IPS-18c (cell line): Measurements from ENCODE around the gene SGMS1.
"Not testable (repeated sequence)": the region's sequence is repeated elsewhere in the genome, so short reads cannot be mapped to it uniquely, and the experiment has no call there.

Experiments
- H3K4me3 ChIP-seq: 2 replicates; pipeline ENCODE4 v1.7.0; 2013; ENCODE audit warnings: low read depth, mild to moderate bottlenecking, low read length, moderate library complexity; ENCODE audit not compliant: insufficient read depth
- H3K9me3 ChIP-seq: one replicate; pipeline ENCODE4 v1.6.1; 2013; ENCODE audit warnings: mild to moderate bottlenecking, low read length, moderate library complexity; ENCODE audit not compliant: control insufficient read depth, insufficient read depth

Gene SGMS1

GRCh38 chr10:50381642-50382041 is 242.1 kb downstream of the SGMS1 start:
- H3K9me3 ChIP-seq = no peaks in the 10 kb centered on the region
- H3K4me3 ChIP-seq = no peak overlapping the region

- Histone ChIP-seq H3K9me3 (no peaks in the 10 kb centered on the region), H3K4me3 (no peak overlapping the region)
Observed at GRCh38 chr10:50379616-50380015, 244.1 kb downstream of the SGMS1 start.

- Histone ChIP-seq H3K9me3 (no peaks in the 10 kb centered on the region), H3K4me3 (no peak overlapping the region)
Observed at GRCh38 chr10:50375745-50376144, 248.0 kb downstream of the SGMS1 start.

- Histone ChIP-seq H3K4me3 (no peak overlapping the region), H3K9me3 (no peaks in the 10 kb centered on the region)
Observed at GRCh38 chr10:50375051-50375452, 248.7 kb downstream of the SGMS1 start.

- no peak overlapping the region for H3K4me3 ChIP-seq
- H3K9me3 ChIP-seq = no peaks in the 10 kb centered on the region
Observed at GRCh38 chr10:50373821-50374501, 249.8 kb downstream of the SGMS1 start.

GRCh38 chr10:50369931-50370330 is 253.8 kb downstream of the SGMS1 start:
- H3K4me3 ChIP-seq = no peak overlapping the region
- no peaks in the 10 kb centered on the region for H3K9me3 ChIP-seq

- no peak overlapping the region for H3K4me3 ChIP-seq
- no peaks in the 10 kb centered on the region for H3K9me3 ChIP-seq
Observed at GRCh38 chr10:50367732-50368131, 256.0 kb downstream of the SGMS1 start.

- not testable (repeated sequence) for H3K9me3 ChIP-seq, H3K4me3 ChIP-seq
Observed at GRCh38 chr10:50366421-50366820, 257.3 kb downstream of the SGMS1 start.

- not testable (repeated sequence) for H3K4me3 ChIP-seq, H3K9me3 ChIP-seq
Observed at GRCh38 chr10:50364730-50365129, 259.0 kb downstream of the SGMS1 start.

- no peak overlapping the region for H3K4me3 ChIP-seq
- H3K9me3 ChIP-seq = no peaks in the 10 kb centered on the region
Observed at GRCh38 chr10:50362547-50363125, 261.1 kb downstream of the SGMS1 start.

GRCh38 chr10:50361946-50362345 is 261.8 kb downstream of the SGMS1 start:
- no peak overlapping the region for H3K4me3 ChIP-seq
- no peaks in the 10 kb centered on the region for H3K9me3 ChIP-seq

- Histone ChIP-seq H3K9me3 (peaks cover under 1% of the 10 kb centered on the region), H3K4me3 (no peak overlapping the region)
Observed at GRCh38 chr10:50360077-50360850, 263.5 kb downstream of the SGMS1 start.

- peaks cover 3% of the 10 kb centered on the region for H3K9me3 ChIP-seq
- H3K4me3 ChIP-seq = no peak overlapping the region
Observed at GRCh38 chr10:50358925-50359687, 264.6 kb downstream of the SGMS1 start.

- Histone ChIP-seq H3K4me3 (no peak overlapping the region), H3K9me3 (peaks cover 3% of the 10 kb centered on the region)
Observed at GRCh38 chr10:50358411-50358810, 265.3 kb downstream of the SGMS1 start.

GRCh38 chr10:50356481-50356832 is 267.3 kb downstream of the SGMS1 start:
- H3K4me3 ChIP-seq = not testable (repeated sequence)

GRCh38 chr10:50355693-50356480 is 267.9 kb downstream of the SGMS1 start:
- H3K9me3 ChIP-seq, H3K4me3 ChIP-seq: not testable (repeated sequence)

More at GRCh38 chr10:50356481-50356832, 267.3 kb downstream of the SGMS1 start:
- H3K9me3 ChIP-seq = not testable (repeated sequence)
